Activated CD8-positive, alpha-beta T cell treated with anti-CD3 and anti-CD28 coated beads, Interleukin-2, amount 10 ng/mL, durations not matched to agents 7 days and 5 days (primary cell): ENCODE data around the gene CKAP5. TPM values are rescaled to one million over a fixed set of nuclear protein-coding genes. Genes with fewer than 3 reads are reported as not detected.

Source experiments
- ATAC-seq: fragments of 150-1000 bp; cut with Tn5 transposase; one replicate; pipeline ENCODE4 v1.10.0; 2021; ENCODE audit warnings: moderate library complexity
- CTCF ChIA-PET: fragments of 350-600 bp; sonication (Branson Sonifier 250); formaldehyde crosslinking; loops from one replicate; lab custom pipeline; 2021; ENCODE audit warnings: antibody characterized with exemption; lab: Charles Lee
- POLR2A ChIA-PET: fragments of 350-600 bp; sonication (Branson Sonifier 250); formaldehyde crosslinking; loops from one replicate; lab custom pipeline; 2021; ENCODE audit warnings: antibody characterized with exemption; lab: Charles Lee
- DNase-seq: peaks from one replicate; pipeline ENCODE4 v3.0.0-alpha.2; 2020
- H3K27ac Mint-ChIP-seq: one replicate; pipeline ENCODE4 v1.8.0; 2021; ENCODE audit warnings: mild to moderate bottlenecking, mixed read lengths
- H3K27me3 Mint-ChIP-seq: one replicate; pipeline ENCODE4 v1.8.0; 2021; ENCODE audit warnings: low read depth, mixed read lengths
- H3K36me3 Mint-ChIP-seq: one replicate; pipeline ENCODE4 v1.8.0; 2021; ENCODE audit warnings: low read depth, mixed read lengths
- H3K4me1 Mint-ChIP-seq: one replicate; pipeline ENCODE4 v1.8.0; 2021; ENCODE audit warnings: low read depth, mixed read lengths
- H3K4me3 Mint-ChIP-seq: one replicate; pipeline ENCODE4 v1.8.0; 2021; ENCODE audit warnings: mild to moderate bottlenecking, mixed read lengths
- H3K9me3 Mint-ChIP-seq: one replicate; pipeline ENCODE4 v1.8.0; 2022; ENCODE audit warnings: mixed read lengths; ENCODE audit not compliant: insufficient read depth
- total RNA-seq, 2 experiments: library from RNA; stranded (reverse); gene quantifications; one replicate each; pipeline ENCODE4 v1.2.3, GENCODE V29; 2021

CKAP5 gene
- total RNA-seq, 2 experiments from 2014 or later: 174 to 176 TPM

DNA sequence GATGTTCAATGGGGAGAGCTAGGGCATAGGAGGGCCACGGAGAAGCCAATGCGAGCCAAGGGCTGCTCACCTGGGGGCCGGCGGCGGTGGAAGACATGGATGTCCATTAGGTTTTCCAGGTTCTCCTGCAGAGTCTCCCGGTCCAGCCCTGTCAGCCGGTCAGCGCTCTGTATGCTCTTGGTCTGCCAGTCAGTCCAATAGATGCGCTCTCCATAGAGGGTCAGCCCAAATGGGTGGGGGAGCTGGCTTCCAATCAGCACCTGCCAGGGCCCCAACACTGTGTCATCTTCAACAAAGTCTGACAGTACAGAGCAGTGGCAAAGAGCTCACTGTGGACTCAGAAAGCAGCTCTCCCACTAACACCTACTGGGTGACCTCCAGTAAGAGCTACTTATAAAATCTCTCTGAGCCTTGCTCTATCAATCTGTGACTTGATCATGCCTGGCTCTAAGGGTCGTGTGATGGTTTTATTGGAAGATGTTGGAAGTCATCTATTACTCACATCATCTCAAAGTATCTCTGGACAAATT lies 33.0 kb upstream of the CKAP5 start:
- no peak for ATAC-seq
- POLR2A ChIA-PET: no interaction called here
- H3K4me1 Mint-ChIP-seq: no peaks in the 10 kb centered on the region
- H3K9me3 Mint-ChIP-seq: no peaks in the 10 kb centered on the region
- no peak overlapping the region for H3K27ac Mint-ChIP-seq
- no peaks in the 10 kb centered on the region for H3K36me3 Mint-ChIP-seq
- H3K27me3 Mint-ChIP-seq: peaks cover 10% of the 10 kb centered on the region
- no peak for DNase-seq
- no peak overlapping the region for H3K4me3 Mint-ChIP-seq
- CTCF ChIA-PET: interaction anchor here (1.9 kb wide), 1 partner anchor 274 kb away, joined by 6 read pairs; no protein-coding TSS in a partner anchor

DNA sequence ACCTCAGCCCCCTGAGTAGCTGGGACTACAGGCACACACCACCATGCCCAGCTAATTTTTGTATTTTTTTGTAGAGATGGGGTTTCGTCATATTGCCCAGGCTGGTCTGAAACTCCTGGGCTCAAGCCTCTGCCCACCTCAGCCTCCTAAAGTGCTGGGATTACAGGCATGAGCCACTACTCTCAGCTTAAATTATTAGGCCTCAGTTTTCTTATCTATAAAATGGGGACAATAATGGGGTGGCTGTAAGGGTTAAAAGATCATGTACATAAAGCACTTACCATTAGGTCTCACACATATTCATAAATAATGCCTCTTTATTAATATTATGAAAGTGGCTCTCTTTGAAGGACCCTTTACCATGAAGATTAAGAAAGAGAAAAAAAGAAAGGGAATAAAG lies 31.5 kb upstream of the CKAP5 start:
- H3K9me3 Mint-ChIP-seq: no peaks in the 10 kb centered on the region

DNA sequence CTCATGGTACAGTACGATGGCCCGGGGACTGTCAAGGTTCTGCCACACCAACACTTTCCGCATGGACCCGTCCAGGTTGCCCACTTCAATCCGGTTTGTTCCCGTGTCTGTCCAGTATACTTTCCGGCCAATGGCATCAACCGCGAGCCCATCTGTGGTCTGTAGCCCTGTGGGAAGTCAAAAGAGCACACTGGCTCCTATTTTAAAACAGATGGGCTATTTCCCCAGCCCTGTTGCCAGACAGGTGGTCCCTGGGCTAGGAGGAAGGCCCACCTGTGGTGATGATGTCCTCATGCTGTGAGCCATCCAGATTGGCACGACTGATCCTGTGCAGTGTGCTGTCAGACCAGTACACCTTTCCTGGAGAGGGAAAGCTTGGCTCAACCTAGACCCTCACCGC lies 30.4 kb upstream of the CKAP5 start:
- Mint-ChIP-seq H3K4me3 (no peak overlapping the region), H3K27ac (no peak overlapping the region), H3K4me1 (no peaks in the 10 kb centered on the region), H3K36me3 (no peaks in the 10 kb centered on the region), H3K9me3 (no peaks in the 10 kb centered on the region), H3K27me3 (peaks cover 2% of the 10 kb centered on the region)
- POLR2A ChIA-PET: no interaction called here
- ATAC-seq (no peak), DNase-seq (no peak)
- CTCF ChIA-PET: no interaction called here

More for the DNA sequence above, 31.5 kb upstream of the CKAP5 start:
- POLR2A ChIA-PET: no interaction called here
- Mint-ChIP-seq H3K36me3 (no peaks in the 10 kb centered on the region), H3K27ac (no peak overlapping the region), H3K27me3 (peaks cover 5% of the 10 kb centered on the region), H3K4me1 (no peaks in the 10 kb centered on the region), H3K4me3 (no peak overlapping the region)
- ATAC-seq: no peak
- no peak for DNase-seq
- CTCF ChIA-PET: no interaction called here

DNA sequence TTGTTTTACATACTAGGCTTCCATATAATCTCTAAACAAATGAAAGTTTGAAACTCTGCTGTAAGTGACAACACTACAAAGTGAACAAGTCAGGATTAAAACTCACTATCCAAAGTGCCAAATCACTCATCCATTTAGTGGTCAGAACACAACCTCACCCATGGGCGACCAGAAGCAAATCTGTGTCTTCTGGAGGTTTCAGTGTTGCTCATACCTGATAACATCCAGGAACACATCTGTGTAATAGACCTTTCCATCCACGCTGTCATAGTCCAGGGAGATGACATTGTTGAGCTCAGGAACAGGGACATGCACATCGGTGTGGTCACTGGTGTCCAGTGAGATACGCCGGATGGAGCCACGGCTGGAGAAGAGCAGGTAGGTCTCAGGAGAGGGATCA lies 28.5 kb upstream of the CKAP5 start:
- H3K36me3 Mint-ChIP-seq: no peaks in the 10 kb centered on the region
- DNase-seq (no peak), ATAC-seq (no peak)
- H3K4me1 Mint-ChIP-seq: no peaks in the 10 kb centered on the region
- H3K9me3 Mint-ChIP-seq: no peaks in the 10 kb centered on the region
- no peak overlapping the region for H3K4me3 Mint-ChIP-seq
- no peak overlapping the region for H3K27ac Mint-ChIP-seq
- ChIA-PET POLR2A (no interaction called here), CTCF (no interaction called here)
- H3K27me3 Mint-ChIP-seq: no peaks in the 10 kb centered on the region

DNA sequence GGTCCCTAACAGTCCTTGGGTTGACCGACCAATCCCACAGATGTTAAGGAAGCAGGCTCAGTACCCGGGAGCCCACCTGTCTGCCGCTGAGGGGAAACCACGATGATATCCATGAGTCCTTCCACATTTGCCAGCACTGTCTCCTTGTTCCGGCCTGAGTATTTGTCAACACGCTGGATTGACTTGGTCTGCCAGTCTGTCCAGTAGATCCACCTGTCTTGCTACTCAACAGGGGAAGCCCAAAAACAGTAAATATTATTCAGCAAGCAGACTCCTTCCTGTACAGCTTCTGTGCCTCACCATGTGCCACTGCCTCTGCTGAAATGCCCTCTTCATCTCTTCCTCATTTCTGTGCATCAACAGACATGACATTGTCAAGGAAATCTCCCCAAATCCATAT lies 22.8 kb upstream of the CKAP5 start:
- DNase-seq (no peak), ATAC-seq (no peak)
- Mint-ChIP-seq H3K27me3 (peaks cover 4% of the 10 kb centered on the region), H3K4me3 (no peak overlapping the region), H3K27ac (no peak overlapping the region), H3K9me3 (no peaks in the 10 kb centered on the region), H3K36me3 (no peaks in the 10 kb centered on the region), H3K4me1 (no peaks in the 10 kb centered on the region)
- CTCF ChIA-PET: no interaction called here
- POLR2A ChIA-PET: no interaction called here

DNA sequence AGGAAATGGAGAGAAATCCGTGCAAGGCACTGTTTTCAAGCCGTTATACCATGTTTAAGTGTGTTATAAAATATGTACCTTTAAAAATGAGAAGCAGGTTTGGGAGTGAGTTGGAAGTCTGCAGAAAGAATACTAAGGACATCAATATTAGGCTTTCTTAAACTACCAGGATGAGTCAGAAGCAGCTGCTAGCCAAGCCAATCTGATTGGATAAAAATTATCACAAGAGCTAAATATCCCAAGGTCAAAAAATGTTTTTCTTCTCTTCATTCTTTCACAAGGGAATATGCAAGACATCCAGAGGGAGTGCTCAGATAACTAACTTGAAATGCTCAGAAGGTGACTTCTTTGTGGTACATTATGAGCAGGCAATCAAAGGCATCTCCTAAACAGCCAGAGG lies 19.3 kb upstream of the CKAP5 start:
- no peak for ATAC-seq
- POLR2A ChIA-PET: no interaction called here
- Mint-ChIP-seq H3K27ac (no peak overlapping the region), H3K27me3 (peaks cover 11% of the 10 kb centered on the region), H3K36me3 (no peaks in the 10 kb centered on the region), H3K9me3 (no peaks in the 10 kb centered on the region), H3K4me3 (no peak overlapping the region), H3K4me1 (no peaks in the 10 kb centered on the region)
- CTCF ChIA-PET: interaction anchor here (1.7 kb wide), 1 partner anchor 39 kb away, joined by 3 read pairs; no protein-coding TSS in a partner anchor
- no peak for DNase-seq

DNA sequence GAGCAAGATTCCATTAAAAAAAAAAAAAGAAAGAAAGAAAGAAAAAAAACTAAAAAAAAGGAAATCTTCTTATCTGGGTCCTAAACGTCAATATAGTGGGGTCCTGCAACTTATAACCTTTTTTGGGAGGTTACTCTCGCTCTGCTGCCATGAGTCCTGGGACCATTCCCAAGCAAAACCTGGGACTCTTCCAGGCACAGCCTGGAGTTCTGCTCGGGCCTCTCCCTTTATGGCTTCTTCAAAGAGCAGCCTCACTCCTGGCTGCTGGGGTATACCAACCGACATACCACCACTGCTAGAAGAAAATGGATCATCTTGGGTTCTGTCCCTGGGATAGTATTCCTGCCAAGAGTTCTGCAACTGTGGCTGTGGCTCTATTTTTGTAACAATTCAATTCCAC lies 14.1 kb upstream of the CKAP5 start:
- ChIA-PET CTCF (no interaction called here), POLR2A (no interaction called here)
- H3K4me3 Mint-ChIP-seq: no peak overlapping the region
- no peaks in the 10 kb centered on the region for H3K4me1 Mint-ChIP-seq
- peaks cover 9% of the 10 kb centered on the region for H3K27me3 Mint-ChIP-seq
- ATAC-seq (no peak), DNase-seq (no peak)
- H3K9me3 Mint-ChIP-seq: no peaks in the 10 kb centered on the region
- H3K27ac Mint-ChIP-seq: no peak overlapping the region
- no peaks in the 10 kb centered on the region for H3K36me3 Mint-ChIP-seq

DNA sequence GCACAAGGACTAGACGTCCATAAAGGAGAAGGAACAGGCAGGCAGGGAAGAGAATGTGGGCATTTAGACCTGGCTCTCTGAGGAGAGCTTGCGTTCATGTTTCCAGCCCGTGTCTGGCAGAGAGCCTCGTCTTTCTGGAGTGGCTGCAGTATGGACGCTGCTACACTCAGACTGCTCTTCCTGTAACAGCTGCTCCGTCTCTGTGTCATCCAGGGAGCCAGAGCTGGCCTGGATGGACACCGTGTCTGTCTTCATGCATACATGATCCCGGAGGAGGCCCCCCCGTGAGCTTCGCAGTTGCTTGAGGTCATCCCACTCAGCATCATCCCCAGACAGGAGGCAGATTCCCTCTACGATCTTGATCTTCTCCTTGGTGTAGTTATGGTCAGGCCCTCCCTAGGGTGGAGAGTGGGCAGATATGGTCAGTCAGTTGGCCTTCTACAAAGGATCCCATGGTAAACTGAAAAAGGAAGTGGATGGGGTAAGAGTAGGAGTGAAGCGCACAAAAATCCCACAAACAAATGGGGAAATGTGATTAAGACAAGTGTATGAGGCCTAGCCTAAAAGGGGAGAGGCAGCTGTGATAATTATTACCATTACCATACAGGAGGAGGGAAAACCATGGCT lies 13.0 kb upstream of the CKAP5 start:
- Mint-ChIP-seq H3K27ac (no peak overlapping the region), H3K27me3 (peaks cover 9% of the 10 kb centered on the region), H3K9me3 (no peaks in the 10 kb centered on the region), H3K4me1 (no peaks in the 10 kb centered on the region), H3K36me3 (no peaks in the 10 kb centered on the region), H3K4me3 (no peak overlapping the region)
- DNase-seq (no peak), ATAC-seq (no peak)
- ChIA-PET POLR2A (interaction anchor here (0.6 kb wide), 1 partner anchor 18 kb away, joined by 3 read pairs; no protein-coding TSS in a partner anchor), CTCF (no interaction called here)

DNA sequence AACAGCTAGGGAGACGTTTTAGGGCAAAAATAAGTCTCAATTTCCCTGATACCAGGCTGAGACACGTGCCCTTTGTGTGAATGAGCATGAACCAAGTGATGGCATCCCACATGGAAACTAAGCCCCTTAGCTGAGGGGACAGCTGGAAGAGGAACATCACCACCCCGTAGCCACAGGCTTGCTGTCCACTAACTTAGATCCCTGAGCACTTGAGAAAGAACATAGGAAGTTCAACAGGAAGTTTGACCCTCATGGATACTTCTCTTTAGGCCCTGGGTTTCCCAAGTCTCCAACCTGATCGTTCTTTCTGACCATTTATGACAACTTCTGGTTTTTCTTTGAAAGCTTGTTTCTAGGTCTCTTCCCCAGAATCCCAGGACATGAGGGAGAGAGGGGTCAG lies 11.6 kb upstream of the CKAP5 start:
- Mint-ChIP-seq H3K27ac (no peak overlapping the region), H3K4me1 (no peaks in the 10 kb centered on the region), H3K4me3 (no peak overlapping the region), H3K27me3 (peaks cover 9% of the 10 kb centered on the region), H3K9me3 (no peaks in the 10 kb centered on the region), H3K36me3 (no peaks in the 10 kb centered on the region)
- no peak for ATAC-seq
- POLR2A ChIA-PET: no interaction called here
- CTCF ChIA-PET: no interaction called here
- DNase-seq: no peak

DNA sequence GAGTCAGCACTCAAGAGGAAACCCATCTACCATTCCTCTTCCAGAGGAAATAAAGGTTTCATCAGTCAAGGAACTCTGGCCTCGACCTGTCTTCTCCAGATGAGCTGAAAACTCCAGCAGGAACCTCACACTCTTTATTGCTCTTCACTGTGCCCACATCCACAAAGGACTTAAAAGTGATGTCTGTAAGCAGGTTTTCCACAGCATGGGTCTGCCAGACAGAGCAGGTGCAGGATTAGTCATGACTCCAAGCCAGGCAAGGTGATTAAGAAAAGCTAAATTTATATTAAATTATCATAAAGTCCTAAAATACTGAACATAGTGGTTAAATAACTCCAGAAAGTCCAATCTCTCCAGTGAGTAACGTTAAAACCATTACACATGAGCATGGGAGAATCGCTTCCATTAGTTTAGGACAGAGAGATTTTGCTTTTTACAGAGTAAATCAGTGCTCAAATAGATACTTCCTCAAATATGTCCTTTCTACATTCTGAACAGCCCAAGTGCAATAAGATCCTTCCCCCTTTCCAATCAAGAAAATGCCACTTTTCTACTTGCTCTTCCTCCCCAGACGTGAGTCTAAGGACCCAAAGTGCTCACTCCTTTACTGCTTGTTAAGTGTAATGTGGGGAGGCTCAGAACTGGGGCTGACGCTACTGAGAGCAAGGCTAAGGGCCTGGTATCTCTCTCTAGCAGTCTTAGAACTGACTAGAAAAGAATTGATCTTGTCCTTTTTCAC lies 10.7 kb upstream of the CKAP5 start:
- no peak for DNase-seq
- Mint-ChIP-seq H3K27ac (no peak overlapping the region), H3K4me3 (no peak overlapping the region), H3K27me3 (peaks cover 6% of the 10 kb centered on the region), H3K9me3 (no peaks in the 10 kb centered on the region), H3K4me1 (no peaks in the 10 kb centered on the region), H3K36me3 (no peaks in the 10 kb centered on the region)
- no peak for ATAC-seq
- ChIA-PET POLR2A (interaction anchor here (1.6 kb wide), 1 partner anchor 10 kb away, joined by 4 read pairs; the partner anchor contains the start of gene CKAP5), CTCF (interaction anchor here (0.7 kb wide), 1 partner anchor 10 kb away, joined by 3 read pairs; no protein-coding TSS in a partner anchor)

DNA sequence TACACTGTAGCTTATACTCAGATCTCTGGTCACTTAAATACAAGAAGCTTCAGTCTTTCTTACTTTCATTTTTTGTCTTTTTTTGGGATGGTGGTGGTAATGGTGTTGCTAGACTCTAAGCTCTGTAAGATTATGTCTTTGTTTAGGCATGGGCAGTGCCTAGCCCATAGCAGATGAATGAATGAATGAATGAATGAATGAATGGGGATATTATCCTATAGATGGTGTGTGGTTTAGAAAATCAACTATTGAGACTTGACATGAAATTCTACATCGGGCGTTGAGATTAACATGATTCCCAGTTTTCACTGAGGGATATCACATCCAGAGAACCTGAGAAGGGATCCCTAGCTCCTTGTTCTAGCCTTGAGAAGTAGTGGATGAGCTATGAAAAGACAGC lies 9.8 kb upstream of the CKAP5 start:
- ATAC-seq (no peak), DNase-seq (no peak)
- CTCF ChIA-PET: interaction anchor here (0.6 to 0.7 kb wide), 2 partner anchors 9 to 337 kb away, joined by 3 read pairs; no protein-coding TSS in a partner anchor
- no peaks in the 10 kb centered on the region for H3K9me3 Mint-ChIP-seq
- H3K27ac Mint-ChIP-seq: no peak overlapping the region
- no peaks in the 10 kb centered on the region for H3K36me3 Mint-ChIP-seq
- POLR2A ChIA-PET: interaction anchor here (1.6 kb wide), 1 partner anchor 9 kb away, joined by 4 read pairs; the partner anchor contains the start of gene CKAP5
- H3K27me3 Mint-ChIP-seq: peaks cover 6% of the 10 kb centered on the region
- no peaks in the 10 kb centered on the region for H3K4me1 Mint-ChIP-seq
- no peak overlapping the region for H3K4me3 Mint-ChIP-seq

DNA sequence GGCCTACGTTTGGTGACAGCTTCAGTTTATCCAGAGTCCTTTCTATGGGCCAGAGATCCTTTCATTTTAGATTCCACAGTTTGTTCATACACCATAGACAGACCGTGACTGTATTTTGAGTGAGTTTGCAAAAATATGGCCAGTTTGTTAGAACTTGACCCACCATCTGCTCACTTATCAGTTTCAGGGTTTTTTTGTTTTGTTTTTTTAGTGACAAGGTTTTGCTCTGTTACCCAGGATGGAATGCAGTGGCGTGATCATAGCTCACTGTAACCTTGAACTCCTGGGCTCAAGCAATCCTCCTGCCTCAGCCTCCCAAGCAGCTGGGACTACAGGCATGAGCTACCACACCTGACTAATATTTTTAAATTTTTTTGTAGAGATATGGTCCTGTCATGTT lies 9.1 kb upstream of the CKAP5 start:
- Mint-ChIP-seq H3K27ac (no peak overlapping the region), H3K4me1 (no peaks in the 10 kb centered on the region), H3K4me3 (no peak overlapping the region), H3K36me3 (no peaks in the 10 kb centered on the region), H3K9me3 (no peaks in the 10 kb centered on the region), H3K27me3 (peaks cover 2% of the 10 kb centered on the region)
- no peak for DNase-seq
- POLR2A ChIA-PET: no interaction called here
- CTCF ChIA-PET: interaction anchor here (0.6 kb wide), 1 partner anchor 338 kb away, joined by 3 read pairs; no protein-coding TSS in a partner anchor
- no peak for ATAC-seq
